T-helper 2 cell (primary cell): ENCODE measurements around the gene XRN2.

Source experiments
- DNase-seq, 5 experiments: peaks; one replicate each; pipeline versions ENCODE4 v3.0.0 to v3.0.0-alpha.2; 2012 to 2022

XRN2 gene

DNA sequence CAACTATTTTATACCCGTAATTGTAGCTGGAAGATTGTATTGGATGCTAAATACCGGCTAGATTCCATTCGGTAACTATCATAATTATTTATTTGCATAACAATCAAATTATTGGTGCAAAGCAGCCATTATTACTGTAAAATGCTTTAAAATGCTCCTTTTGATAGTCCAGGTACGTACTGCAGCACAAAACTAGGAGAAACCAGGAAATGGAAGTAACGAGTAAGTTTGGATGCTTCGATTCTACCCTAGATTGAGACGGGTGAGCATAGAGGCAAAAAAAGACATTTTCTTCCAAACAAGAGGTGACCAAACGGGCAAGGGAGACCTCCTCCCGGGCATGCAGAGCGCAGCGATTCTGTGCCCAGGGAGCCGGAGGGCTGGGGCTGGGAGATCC is 469 bp upstream of the XRN2 start:
- no peak for DNase-seq

- DNase-seq = no peak
Observed at GRCh38 chr20:21303872-21304586, 898 bp downstream of the XRN2 start.

GRCh38 chr20:21308340-21308739 is 5.2 kb downstream of the XRN2 start:
- DNase-seq = peak in 1 of 5 experiments; percentile 5

- DNase-seq = no peak
Observed at GRCh38 chr20:21309678-21310467, 6.7 kb downstream of the XRN2 start.

- no peak for DNase-seq
Observed at GRCh38 chr20:21312813-21313474, 9.8 kb downstream of the XRN2 start.

DNA sequence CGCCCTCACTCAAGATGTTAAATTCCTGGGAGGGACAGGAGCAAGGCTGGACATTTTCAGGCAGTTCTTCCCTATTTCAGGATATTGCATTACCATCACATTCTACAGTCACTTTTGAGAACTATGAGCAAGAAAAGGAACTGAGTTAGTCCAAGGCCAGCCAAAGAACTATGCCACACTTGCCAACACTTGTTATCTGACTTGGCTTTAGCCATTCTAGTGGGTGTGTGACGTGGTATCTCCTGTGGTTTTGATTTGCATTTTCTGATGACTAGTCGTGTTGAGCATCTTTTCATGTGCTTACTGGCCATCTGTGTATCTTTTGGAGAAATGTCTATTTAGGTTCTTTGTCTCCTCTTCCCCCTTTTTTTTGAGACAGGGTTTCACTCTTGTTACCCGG is 12.0 kb downstream of the XRN2 start:
- peak in 1 of 5 experiments; percentile 54 for DNase-seq

DNA sequence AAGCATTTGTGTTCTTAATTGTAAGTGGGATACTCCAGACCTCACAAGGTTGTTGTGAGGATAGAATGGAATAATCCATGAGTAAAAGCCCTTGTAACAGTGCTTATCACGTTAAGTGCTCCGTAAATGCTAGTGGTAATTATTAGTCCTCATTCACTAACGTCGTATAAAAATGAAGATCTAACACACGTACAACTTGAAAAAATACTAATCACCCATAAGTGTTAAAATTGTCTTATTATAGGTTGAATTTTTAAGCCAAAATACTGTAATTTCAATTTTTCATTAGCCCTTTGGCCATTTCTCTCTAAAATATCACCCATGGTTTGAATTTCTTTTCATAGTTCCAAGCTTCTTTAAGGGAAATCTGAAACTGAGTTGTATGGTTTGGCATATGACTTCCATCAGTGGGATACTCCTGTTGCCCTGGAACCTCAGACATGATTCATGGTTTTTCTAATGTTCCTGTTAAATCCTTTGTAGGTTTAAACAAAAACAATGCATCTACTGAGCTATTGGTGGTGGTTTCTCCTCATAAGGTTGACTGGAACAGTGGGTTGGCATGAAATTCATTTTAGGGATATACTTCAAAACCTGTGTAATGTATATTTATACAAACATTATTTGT is 19.1 kb downstream of the XRN2 start:
- no peak for DNase-seq

- peak in 1 of 5 experiments; percentile 75 for DNase-seq
Observed at GRCh38 chr20:21322921-21323331, 19.8 kb downstream of the XRN2 start.

- no peak for DNase-seq
Observed at GRCh38 chr20:21323640-21324039, 20.5 kb downstream of the XRN2 start.

DNA sequence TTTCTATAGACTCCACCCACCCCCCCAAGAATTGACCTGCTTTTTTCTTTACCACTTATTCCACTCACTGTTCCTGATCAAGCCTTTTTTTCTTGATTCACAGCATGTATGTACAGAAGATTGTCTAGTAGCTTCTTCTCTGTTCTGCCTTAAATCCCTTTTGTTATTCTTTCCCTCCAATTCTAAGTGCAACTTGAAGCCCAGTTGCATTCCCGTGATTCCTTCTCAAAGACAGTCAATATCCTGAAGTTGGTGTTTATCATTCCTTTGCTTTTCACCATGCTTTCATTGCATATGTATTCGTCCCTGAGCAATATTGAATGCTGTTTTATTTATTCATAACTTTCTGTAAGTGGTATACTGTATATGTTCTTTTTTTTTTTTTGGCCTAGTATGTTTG is 21.0 kb downstream of the XRN2 start:
- DNase-seq = no peak

GRCh38 chr20:21325296-21325695 is 22.2 kb downstream of the XRN2 start:
- no peak for DNase-seq

GRCh38 chr20:21326700-21327099 is 23.6 kb downstream of the XRN2 start:
- DNase-seq = no peak

GRCh38 chr20:21336455-21337151 is 33.5 kb downstream of the XRN2 start:
- DNase-seq = no peak

DNA sequence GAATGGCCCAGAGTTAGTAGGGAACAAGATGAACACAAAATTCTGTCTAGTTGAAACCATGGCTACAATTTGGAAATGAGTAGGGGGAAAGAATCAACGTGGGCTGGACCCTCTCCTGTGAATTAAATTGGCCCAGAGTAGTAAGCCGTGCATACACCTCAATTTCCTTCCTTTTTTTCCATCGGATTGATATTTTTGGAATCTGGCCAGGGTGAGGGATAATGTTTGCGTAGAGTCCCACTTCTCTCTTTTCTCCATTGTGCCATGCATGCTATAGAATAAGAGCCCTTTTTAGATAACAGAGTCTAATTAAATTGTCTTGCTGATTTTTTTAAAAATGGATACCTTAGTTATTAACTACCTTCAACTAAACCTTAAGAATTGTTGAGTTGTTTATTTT is 35.2 kb downstream of the XRN2 start:
- DNase-seq = no peak

DNA sequence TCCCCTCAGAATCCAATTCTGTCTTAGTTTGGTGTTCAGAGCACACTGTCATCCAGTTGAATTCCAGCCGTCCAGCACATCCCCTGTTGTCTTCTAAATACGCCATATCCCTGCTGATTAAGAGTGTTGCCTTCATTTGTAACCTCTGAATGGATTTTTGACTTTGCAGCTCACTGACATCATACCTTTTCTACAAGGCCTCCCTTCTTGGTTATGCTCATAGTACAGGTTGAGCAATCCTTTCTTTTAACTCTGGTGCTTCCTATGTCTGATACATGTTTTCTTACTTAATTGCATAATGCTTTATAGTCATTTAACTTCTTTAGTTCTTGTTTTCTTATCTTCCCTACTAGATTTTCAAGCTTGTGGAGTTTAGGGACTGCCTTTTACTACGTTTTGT is 36.4 kb downstream of the XRN2 start:
- DNase-seq = no peak

DNA sequence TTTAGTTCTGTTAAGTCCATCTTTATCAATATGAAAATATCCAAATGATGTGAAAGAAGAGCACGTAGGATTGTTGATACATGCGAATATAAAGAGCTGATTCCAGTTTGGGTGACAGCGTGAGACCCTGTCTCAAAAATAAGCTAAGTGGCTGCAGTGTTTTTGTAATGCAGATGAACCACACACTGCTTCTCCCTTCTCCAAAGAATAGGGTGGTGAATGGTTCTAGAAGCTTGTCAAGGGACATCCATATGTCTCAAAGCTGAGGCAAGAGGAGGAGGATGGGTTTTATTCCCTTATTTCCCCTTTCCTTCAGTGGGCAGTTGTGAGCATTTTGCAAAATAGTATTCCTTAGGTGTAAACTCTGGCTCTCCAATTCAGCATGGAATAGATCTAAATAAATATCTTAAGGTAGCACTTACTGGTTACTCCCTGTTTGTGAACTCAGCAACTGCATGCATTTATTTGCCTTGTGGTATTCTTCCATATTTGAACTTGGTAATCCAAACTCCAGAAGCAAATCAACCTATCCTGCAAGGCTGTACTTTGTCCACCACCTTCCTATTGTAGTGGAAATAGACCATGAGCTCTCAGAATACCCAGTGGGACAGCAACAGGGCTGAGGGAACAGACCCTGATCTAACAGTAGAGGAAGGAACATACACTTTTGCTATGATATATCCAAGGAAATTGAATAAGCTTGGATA is 38.0 kb downstream of the XRN2 start:
- DNase-seq = no peak

DNA sequence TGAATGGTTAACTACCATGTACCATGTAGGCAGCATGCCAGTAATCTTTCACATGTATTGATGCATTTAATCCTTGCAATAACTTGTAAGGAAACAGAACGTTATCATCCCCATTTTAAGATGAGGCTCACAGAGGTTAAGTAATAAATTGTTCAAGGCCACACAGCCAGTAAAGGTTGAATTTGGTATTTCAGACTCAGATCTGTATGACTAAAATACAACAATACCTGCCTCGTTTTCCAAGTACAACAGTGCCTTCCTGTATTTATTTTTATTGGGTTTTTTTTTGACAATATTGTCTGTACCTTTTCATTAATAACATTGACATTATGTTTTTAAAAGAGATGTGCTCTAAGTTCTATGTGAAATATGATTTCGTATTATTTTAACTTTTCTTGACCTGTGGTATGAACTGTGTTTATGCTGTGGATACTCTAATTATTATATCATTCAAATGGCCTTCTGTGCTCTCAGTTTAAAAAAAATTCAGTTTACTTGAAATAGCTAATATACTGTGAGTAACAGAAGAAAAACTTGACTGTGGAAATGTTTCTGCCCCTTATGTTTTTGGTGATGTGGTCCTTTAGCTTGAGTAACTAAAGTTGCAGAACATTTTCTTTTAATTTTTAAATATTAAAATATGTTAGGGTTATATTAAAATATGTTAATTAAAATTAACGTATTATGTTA is 39.7 kb downstream of the XRN2 start:
- DNase-seq = no peak

DNA sequence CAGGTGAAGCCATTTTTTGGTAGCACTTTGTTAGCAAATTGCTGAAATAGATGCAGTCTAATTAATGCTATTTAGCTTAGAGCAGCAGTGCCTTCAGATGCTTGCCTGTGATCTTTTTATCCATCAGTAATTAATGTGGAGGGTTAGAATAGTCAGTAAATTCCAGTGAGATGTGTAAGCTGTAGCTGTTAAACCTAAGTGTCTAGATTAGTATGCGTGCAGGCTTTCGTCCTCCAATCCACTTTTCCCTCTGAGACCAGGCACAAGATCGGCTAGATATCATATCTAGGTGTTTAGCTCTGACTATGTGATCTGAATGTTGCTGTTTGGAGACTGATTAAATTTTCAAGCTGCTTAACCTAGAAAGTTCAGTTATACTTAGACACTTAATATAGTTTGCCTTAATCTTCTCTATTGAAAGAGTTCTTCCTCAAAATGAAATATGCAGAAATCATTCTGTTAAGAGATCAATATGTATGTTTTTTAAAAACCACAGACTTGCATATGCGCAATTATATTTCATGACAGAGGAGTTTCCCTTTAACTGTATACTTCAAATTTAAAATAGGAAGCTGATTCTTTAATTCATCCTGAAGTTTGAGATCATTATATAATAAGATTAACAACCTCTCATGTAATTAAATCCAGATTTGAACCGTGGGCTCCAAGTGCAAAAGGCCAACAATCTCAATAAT is 41.2 kb downstream of the XRN2 start:
- DNase-seq = no peak

DNA sequence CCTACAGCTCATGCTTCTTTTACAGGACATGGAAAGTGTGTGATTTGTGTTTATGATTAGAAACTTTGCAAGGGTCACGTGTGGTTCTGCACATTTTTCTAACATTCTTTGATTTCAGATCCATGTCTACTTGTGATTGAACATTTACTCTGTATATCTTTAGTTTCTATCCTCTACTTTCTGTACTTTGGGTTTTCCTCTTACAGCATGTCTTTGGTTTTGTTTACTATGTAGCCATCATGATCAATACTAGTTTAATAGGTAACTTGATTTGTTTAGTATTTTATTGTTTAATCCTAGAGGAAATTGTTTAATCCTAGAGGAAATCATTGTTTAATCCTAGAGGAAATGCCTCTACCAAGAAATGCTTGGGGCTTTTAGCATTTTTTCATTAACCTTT is 41.8 kb downstream of the XRN2 start:
- DNase-seq = no peak

- DNase-seq = peak in 1 of 5 experiments; percentile 7
Observed at GRCh38 chr20:21352703-21353102, 49.6 kb downstream of the XRN2 start.

GRCh38 chr20:21353236-21353635 is 50.1 kb downstream of the XRN2 start:
- DNase-seq = no peak
